Lower lobe of right lung (tissue), 2 donors: ENCODE data around the gene RND3. TPM values are rescaled to one million over a fixed set of nuclear protein-coding genes. Genes with fewer than 3 reads are reported as not detected.

Experiments
- ATAC-seq, 2 donors: fragments of 200-7000 bp; cut with Tn5 transposase; one replicate each; pipeline ENCODE4 v1.9.1; 2020 to 2022; ENCODE audit warnings: mild to moderate bottlenecking in 2 of 2, moderate library complexity in 2 of 2
- DNase-seq: peaks from one replicate; pipeline ENCODE4 v3.0.0-alpha.2; 2020
- H3K27ac ChIP-seq: fragments of 200-600 bp; one replicate; pipeline ENCODE4 v1.8.0; 2022
- H3K27me3 ChIP-seq: fragments of 200-600 bp; one replicate; pipeline ENCODE4 v1.8.0; 2022; ENCODE audit warnings: low read depth
- H3K36me3 ChIP-seq: fragments of 200-600 bp; one replicate; pipeline ENCODE4 v1.8.0; 2022; ENCODE audit warnings: mild to moderate bottlenecking
- H3K4me1 ChIP-seq: fragments of 200-600 bp; one replicate; pipeline ENCODE4 v1.8.0; 2022
- H3K4me3 ChIP-seq: fragments of 200-600 bp; one replicate; pipeline ENCODE4 v1.8.0; 2022; ENCODE audit warnings: mild to moderate bottlenecking
- H3K9me3 ChIP-seq: fragments of 200-600 bp; one replicate; pipeline ENCODE4 v1.8.0; 2022
- CTCF ChIP-seq: fragments of 200-600 bp; IDR thresholded peaks from one replicate; pipeline ENCODE4 v1.8.0; 2022; ENCODE audit warnings: antibody characterized with exemption, mild to moderate bottlenecking
- intact Hi-C: fragments of 100-400 bp; cut with DNase I; formaldehyde crosslinking; loops from one replicate; pipeline ENCODE4 v1.11.0; 2022
- long read RNA-seq: library from polyadenylated mRNA; unstranded; transcript quantifications from one replicate; pipeline ENCODE4 v2.0.0, GENCODE V29; 2021
- total RNA-seq: library from RNA; stranded (reverse); fragmentation: NEBNext Ultra II Directional; extraction: Animal tissue kit (Norgen Biotek cat#: 25700); gene quantifications from one replicate; pipeline ENCODE4 v1.2.1, GENCODE V29; 2021
- donor health status: DM: no; HTN: yes; CAD: no; lungs with severe emphysema.

RND3 gene
- total RNA-seq: 20.8 TPM
- long read RNA-seq, transcript RND3-202 (5 exons, 2,777 nt): minor isoform, 12 of 30 reads
- long read RNA-seq, transcript RND3-201 (6 exons, 2,711 nt): major isoform, 13 of 30 reads
- long read RNA-seq, partial matches to known transcripts: 0 of 30 reads
- long read RNA-seq, other reads (novel, unspliced or antisense): 4 of 30 reads

DNA sequence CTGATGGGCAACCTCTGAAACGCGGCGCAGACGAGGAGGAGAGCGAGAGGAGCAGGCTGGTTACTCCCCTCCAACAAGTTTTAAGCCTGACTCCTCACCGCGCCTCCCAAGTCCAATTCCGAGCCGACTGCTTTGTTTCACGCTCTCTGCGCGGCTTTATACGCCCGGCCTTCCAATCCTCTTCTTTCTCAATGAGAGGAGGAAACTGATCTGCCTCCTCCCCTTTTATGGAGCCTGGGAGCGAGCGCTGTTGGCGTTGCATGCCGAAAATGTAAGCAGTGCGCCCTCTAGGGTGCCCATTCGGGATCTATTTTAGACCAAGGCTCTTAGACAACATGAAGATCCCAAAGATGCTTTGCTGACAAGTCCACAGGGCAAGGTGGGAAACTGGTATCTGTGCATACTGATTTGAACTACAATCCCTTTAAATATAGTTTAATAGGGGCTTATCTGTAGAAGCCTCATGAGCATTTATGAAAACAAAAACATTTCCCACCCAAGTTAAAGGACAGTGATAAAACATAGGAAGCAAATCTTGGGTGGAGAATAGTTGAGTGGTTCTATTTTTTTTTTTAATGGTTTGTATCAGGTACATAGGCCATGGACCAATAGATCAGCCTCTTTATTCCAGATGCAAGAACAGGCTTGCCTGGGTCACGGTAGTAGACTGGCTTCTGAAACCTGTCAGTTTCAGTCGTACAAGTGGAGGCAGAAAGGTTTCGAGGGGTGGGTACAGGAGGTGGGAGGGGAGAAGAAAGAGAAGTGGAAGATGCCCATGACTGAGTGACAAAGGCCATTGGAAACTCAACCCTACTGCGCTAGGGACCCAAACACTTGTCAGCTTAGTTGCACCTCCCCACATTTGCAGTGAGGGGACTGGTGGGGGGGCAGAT is at the start of gene RND3:
RND3 (minus strand) TSS at position 131 of the 893 bp plus-strand sequence. CDS start 250 bp downstream, outside the sequence.
- Histone ChIP-seq H3K9me3 (no peaks in the 10 kb centered on the region), H3K27me3 (peaks cover 18% of the 10 kb centered on the region), H3K27ac (peak within 1 kb of the TSS; percentile 90), H3K4me1 (peaks cover 22% of the 10 kb centered on the region), H3K4me3 (peak within 1 kb of the TSS; percentile 71), H3K36me3 (no peaks in the 10 kb centered on the region)
- peak; percentile 80 for TF ChIP-seq CTCF
- intact Hi-C loops: loop anchor here (10.0 kb wide), 1 partner anchor 893 kb away; no protein-coding TSS in a partner anchor
- DNase-seq (peak; percentile 93), ATAC-seq (peak; percentile 77 to 83)

DNA sequence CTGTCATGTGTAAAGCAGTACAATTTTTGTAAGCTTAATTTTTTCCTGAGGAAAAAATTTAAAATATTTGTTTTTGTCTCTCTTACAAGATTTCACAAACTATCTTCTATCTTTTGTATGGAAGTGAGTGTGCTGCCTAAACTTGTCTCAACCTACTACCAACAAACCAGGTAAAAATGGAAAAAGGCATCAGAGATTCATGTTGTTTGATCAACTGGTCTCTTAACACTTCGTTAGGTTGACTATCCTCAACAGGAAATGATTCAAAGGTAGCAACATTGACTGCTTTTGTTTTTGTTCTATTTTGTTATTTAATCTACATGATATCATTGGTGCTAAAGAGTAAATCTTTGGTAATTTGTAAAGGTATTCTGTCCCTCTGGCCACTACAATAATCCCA is 47.7 kb upstream of the RND3 start:
- H3K27ac ChIP-seq: no peak overlapping the region
- H3K4me1 ChIP-seq: no peaks in the 10 kb centered on the region
- ATAC-seq (no peak), DNase-seq (no peak)
- intact Hi-C loops: no loop called here
- TF ChIP-seq CTCF: no peak
- H3K4me3 ChIP-seq: no peak overlapping the region
- no peaks in the 10 kb centered on the region for H3K27me3 ChIP-seq
- H3K36me3 ChIP-seq: no peaks in the 10 kb centered on the region
- H3K9me3 ChIP-seq: no peaks in the 10 kb centered on the region

- Histone ChIP-seq H3K4me1 (no peaks in the 10 kb centered on the region), H3K27ac (no peak overlapping the region), H3K9me3 (no peaks in the 10 kb centered on the region), H3K27me3 (no peaks in the 10 kb centered on the region), H3K36me3 (no peaks in the 10 kb centered on the region), H3K4me3 (no peak overlapping the region)
- DNase-seq: no peak
- intact Hi-C loops: no loop called here
- TF ChIP-seq CTCF: no peak
- ATAC-seq: no peak
Observed at GRCh38 chr2:150532879-150533278, 45.4 kb upstream of the RND3 start.

DNA sequence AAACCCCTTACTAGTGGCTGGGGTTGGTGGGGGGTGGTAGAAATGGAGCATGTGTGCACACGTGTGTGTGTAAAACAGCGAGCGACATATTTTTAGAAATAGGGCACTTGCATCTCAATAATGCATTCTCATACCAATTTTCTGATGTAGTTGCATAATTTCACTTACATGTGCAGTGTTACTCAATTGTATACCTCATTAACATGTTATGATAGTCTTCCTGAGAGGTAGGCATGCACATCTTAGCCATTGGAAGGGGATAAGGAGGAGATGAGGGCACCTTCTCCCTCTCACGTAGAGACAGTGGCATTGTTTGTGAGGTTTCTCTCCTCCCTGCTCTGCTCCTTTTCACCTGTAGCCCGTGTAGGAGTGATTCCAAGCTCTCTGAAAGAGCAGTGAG is 44.6 kb upstream of the RND3 start:
- Histone ChIP-seq H3K4me1 (no peaks in the 10 kb centered on the region), H3K27ac (no peak overlapping the region), H3K27me3 (no peaks in the 10 kb centered on the region), H3K4me3 (no peak overlapping the region), H3K36me3 (no peaks in the 10 kb centered on the region), H3K9me3 (no peaks in the 10 kb centered on the region)
- DNase-seq (no peak), ATAC-seq (no peak)
- intact Hi-C loops: no loop called here
- TF ChIP-seq CTCF: no peak

GRCh38 chr2:150531591-150531990 is 44.1 kb upstream of the RND3 start:
- no peaks in the 10 kb centered on the region for H3K36me3 ChIP-seq
- H3K9me3 ChIP-seq: no peaks in the 10 kb centered on the region
- no peak overlapping the region for H3K27ac ChIP-seq
- no peaks in the 10 kb centered on the region for H3K27me3 ChIP-seq
- H3K4me3 ChIP-seq: no peak overlapping the region
- TF ChIP-seq CTCF: no peak
- ATAC-seq (no peak), DNase-seq (no peak)
- H3K4me1 ChIP-seq: no peaks in the 10 kb centered on the region
- intact Hi-C loops: no loop called here
